ENCODE measurements around the gene NAMPT.
A peak's percentile ranks its signal among the peaks of the same experiment; 100 is the strongest.

NAMPT gene

DNA sequence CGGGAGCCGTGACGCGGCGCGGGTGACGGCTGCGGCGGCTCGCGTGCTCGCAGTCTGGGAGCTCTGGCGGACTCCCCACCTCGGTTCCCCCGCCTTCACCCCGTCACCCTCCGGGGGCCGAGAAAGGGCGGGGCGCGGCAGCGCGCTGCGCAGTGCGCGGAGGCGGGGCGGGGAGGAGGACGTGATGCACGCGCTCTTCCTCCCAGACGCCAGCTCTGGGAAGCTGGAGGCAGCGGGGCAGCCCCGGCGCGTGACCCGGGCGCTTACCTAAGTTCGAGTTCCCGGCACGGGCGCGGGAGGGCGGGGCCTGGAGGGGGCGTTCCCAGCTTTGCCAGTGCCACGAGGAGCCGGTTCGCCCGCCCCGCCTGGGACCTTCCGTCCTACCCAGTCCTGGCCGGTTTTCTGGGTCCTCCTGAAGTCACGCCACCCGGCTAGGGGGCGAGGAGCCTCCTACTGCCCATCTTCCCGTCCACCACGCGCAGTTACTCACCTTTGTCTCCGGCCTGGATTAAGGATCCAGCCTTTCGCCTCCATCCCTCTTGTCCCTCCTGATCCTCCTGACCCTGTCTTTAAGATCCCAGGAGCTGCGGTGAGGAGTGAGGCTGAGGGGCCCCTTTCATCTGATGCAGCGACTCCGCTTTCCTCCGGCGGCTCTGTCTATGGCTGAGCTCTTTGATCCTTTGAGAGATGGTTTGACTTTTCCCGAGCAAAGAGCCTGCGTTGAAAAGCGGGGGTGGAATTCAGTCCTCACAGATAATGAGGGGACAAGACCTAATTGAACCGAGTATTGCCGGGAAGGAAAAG is 470 bp upstream of the NAMPT start:
- H3K9me3 Mint-ChIP-seq: no peaks in the 10 kb centered on the region
- H3K4me1 Mint-ChIP-seq: peaks cover 8% of the 10 kb centered on the region
- no peaks in the 10 kb centered on the region for H3K36me3 Mint-ChIP-seq (ENCODE audit: low read depth)
- TF ChIP-seq, protein P1, sequence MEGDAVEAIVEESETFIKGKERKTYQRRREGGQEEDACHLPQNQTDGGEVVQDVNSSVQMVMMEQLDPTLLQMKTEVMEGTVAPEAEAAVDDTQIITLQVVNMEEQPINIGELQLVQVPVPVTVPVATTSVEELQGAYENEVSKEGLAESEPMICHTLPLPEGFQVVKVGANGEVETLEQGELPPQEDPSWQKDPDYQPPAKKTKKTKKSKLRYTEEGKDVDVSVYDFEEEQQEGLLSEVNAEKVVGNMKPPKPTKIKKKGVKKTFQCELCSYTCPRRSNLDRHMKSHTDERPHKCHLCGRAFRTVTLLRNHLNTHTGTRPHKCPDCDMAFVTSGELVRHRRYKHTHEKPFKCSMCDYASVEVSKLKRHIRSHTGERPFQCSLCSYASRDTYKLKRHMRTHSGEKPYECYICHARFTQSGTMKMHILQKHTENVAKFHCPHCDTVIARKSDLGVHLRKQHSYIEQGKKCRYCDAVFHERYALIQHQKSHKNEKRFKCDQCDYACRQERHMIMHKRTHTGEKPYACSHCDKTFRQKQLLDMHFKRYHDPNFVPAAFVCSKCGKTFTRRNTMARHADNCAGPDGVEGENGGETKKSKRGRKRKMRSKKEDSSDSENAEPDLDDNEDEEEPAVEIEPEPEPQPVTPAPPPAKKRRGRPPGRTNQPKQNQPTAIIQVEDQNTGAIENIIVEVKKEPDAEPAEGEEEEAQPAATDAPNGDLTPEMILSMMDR (IDR thresholded peaks at IDR 0.05; ENCODE audit: unreplicated experiment in 3 of 3): no peak
- no peaks in the 10 kb centered on the region for H3K27me3 Mint-ChIP-seq (ENCODE audit: low read depth)
- H3K27ac Mint-ChIP-seq: peak overlapping the region; percentile 86 to 96 (median 96)
- peak overlapping the region; percentile 95 to 99 (median 96) for H3K4me3 Mint-ChIP-seq

- Mint-ChIP-seq H3K36me3 (ENCODE audit: low read depth) (no peaks in the 10 kb centered on the region), H3K4me1 (peaks cover 8% of the 10 kb centered on the region), H3K27me3 (ENCODE audit: low read depth) (no peaks in the 10 kb centered on the region), H3K4me3 (peak overlapping the region; percentile 95 to 99 (median 96)), H3K27ac (peak overlapping the region; percentile 82 to 87 (median 86)), H3K9me3 (no peaks in the 10 kb centered on the region)
- TF ChIP-seq, protein P1 (IDR thresholded peaks at IDR 0.05; ENCODE audit: unreplicated experiment in 3 of 3): no peak
These were observed 711 bp downstream of the NAMPT start for GRCh38 chr7:106283831-106284713.

- no peaks in the 10 kb centered on the region for H3K27me3 Mint-ChIP-seq (ENCODE audit: low read depth)
- no peaks in the 10 kb centered on the region for H3K9me3 Mint-ChIP-seq
- peak overlapping the region; percentile 24 to 87 (median 82) for H3K27ac Mint-ChIP-seq
- peaks cover 8% of the 10 kb centered on the region for H3K4me1 Mint-ChIP-seq
- H3K4me3 Mint-ChIP-seq: peak overlapping the region; percentile 89 to 95 (median 90)
- TF ChIP-seq, protein P1 (IDR thresholded peaks at IDR 0.05; ENCODE audit: unreplicated experiment in 3 of 3): no peak
- no peaks in the 10 kb centered on the region for H3K36me3 Mint-ChIP-seq (ENCODE audit: low read depth)
These were observed 1.3 kb downstream of the NAMPT start for GRCh38 chr7:106283501-106283830.

DNA sequence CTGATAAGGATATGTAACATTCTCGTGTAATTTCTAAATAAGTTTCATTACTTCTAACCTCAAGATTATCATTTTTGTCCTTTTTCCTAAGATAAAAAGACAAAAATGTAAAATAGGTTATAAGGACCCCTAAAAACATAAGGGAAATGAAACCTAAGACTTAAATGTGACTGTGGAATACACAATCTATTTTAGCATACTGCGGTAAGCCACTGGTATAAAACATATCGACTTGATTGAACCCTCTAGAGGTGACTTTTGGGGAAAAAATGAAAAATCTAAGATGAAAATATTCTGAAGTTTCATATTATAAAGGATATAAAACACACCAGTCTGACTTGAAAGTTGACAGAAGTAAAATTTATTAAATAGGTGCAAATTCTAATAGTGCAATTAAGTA is 1.9 kb downstream of the NAMPT start:
- H3K9me3 Mint-ChIP-seq: no peaks in the 10 kb centered on the region
- H3K27me3 Mint-ChIP-seq (ENCODE audit: low read depth): no peaks in the 10 kb centered on the region
- TF ChIP-seq, protein P1 (IDR thresholded peaks at IDR 0.05; ENCODE audit: unreplicated experiment in 3 of 3): no peak
- H3K27ac Mint-ChIP-seq: no peak overlapping the region
- peak overlapping the region in 2 of 3 experiments; percentile 6 to 22 for H3K4me3 Mint-ChIP-seq
- H3K4me1 Mint-ChIP-seq: peaks cover 8% of the 10 kb centered on the region
- no peaks in the 10 kb centered on the region for H3K36me3 Mint-ChIP-seq (ENCODE audit: low read depth)

GRCh38 chr7:106282390-106282789 is 2.4 kb downstream of the NAMPT start:
- Mint-ChIP-seq H3K27me3 (ENCODE audit: low read depth) (no peaks in the 10 kb centered on the region), H3K36me3 (ENCODE audit: low read depth) (peaks cover under 1% of the 10 kb centered on the region), H3K4me1 (peaks cover 8% of the 10 kb centered on the region), H3K27ac (no peak overlapping the region), H3K4me3 (peak overlapping the region in 2 of 3 experiments; percentile 6 to 22), H3K9me3 (no peaks in the 10 kb centered on the region)
- TF ChIP-seq, protein P1 (IDR thresholded peaks at IDR 0.05; ENCODE audit: unreplicated experiment in 3 of 3): no peak

All from nephron (organoid).